GM23338 (cell line): ENCODE measurements around the gene NME9. TPM values are rescaled to one million over a fixed set of nuclear protein-coding genes. Genes with fewer than 3 reads are reported as not detected.

Experiments used
- CREB1 ChIP-seq: fragments of 250-450 bp; sonication (Bioruptor Pico); IDR thresholded peaks from 2 replicates; pipeline ENCODE4 v1.5.0; 2020; ENCODE audit warnings: low read depth, mild to moderate bottlenecking, moderate library complexity
- EZH2 ChIP-seq: fragments of 200-600 bp; sonication (generic); IDR thresholded peaks from one replicate; pipeline ENCODE4 v1.8.0; 2017; ENCODE audit warnings: antibody characterized with exemption, mild to moderate bottlenecking, low read depth; ENCODE audit not compliant: unreplicated experiment
- JUNB ChIP-seq: IDR thresholded peaks from one replicate; pipeline ENCODE4 v1.6.1; 2016; ENCODE audit warnings: antibody characterized with exemption; ENCODE audit not compliant: unreplicated experiment
- NANOG ChIP-seq: IDR thresholded peaks from 2 replicates; pipeline ENCODE4 v1.6.1; 2016; ENCODE audit warnings: antibody characterized with exemption, borderline replicate concordance
- REST ChIP-seq: IDR thresholded peaks from one replicate; pipeline ENCODE4 v1.6.1; 2018; ENCODE audit warnings: antibody characterized with exemption; ENCODE audit not compliant: unreplicated experiment
- ZNF331 ChIP-seq: fragments of 250-450 bp; sonication (Bioruptor Pico); IDR thresholded peaks from 2 replicates; pipeline ENCODE4 v1.5.0; 2020; ENCODE audit warnings: low read depth, mild to moderate bottlenecking, moderate library complexity
- ZNF462 ChIP-seq: fragments of 250-450 bp; sonication (Bioruptor Pico); IDR thresholded peaks from 2 replicates; pipeline ENCODE4 v1.5.0; 2020; ENCODE audit warnings: mild to moderate bottlenecking, moderate library complexity
- polyA plus RNA-seq: library from polyadenylated mRNA; unstranded; fragments of >200 nt; fragmentation: Nextera tagmentation; extraction: Ambion mirVana; gene quantifications from 2 replicates; pipeline ENCODE4 v1.2.1, GENCODE V29; 2016
- total RNA-seq: library from RNA; depleted of rRNA; stranded (reverse); fragments of >200 nt; shearing (Covaris generic); gene quantifications from 2 replicates; pipeline ENCODE4 v1.2.3, GENCODE V29; 2014
- TF ChIP-seq, protein P1 (sequence below), 2 experiments: fragments of 200-600 bp in 1 of 2; sonication (generic) in 1 of 2; conservative IDR thresholded peaks; 2 replicates each; pipeline versions ENCODE4 v1.5.1 to v1.6.1; 2016 to 2017; ENCODE audit warnings: antibody characterized with exemption in 2 of 2, low read depth in 2 of 2, mild to moderate bottlenecking in 2 of 2, moderate library complexity in 1 of 2

The NME9 gene
- total and polyA plus RNA-seq, 2 experiments from 2014 or later, result 0.14 to 2.0 TPM

- no peak for TF ChIP-seq ZNF462 (CRISPR knock-in tag)
- no peak for TF ChIP-seq ZNF331 (CRISPR knock-in tag)
- TF ChIP-seq REST, result no peak
- TF ChIP-seq NANOG, result no peak
- TF ChIP-seq EZH2, result no peak
- TF ChIP-seq, protein P1, sequence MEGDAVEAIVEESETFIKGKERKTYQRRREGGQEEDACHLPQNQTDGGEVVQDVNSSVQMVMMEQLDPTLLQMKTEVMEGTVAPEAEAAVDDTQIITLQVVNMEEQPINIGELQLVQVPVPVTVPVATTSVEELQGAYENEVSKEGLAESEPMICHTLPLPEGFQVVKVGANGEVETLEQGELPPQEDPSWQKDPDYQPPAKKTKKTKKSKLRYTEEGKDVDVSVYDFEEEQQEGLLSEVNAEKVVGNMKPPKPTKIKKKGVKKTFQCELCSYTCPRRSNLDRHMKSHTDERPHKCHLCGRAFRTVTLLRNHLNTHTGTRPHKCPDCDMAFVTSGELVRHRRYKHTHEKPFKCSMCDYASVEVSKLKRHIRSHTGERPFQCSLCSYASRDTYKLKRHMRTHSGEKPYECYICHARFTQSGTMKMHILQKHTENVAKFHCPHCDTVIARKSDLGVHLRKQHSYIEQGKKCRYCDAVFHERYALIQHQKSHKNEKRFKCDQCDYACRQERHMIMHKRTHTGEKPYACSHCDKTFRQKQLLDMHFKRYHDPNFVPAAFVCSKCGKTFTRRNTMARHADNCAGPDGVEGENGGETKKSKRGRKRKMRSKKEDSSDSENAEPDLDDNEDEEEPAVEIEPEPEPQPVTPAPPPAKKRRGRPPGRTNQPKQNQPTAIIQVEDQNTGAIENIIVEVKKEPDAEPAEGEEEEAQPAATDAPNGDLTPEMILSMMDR (conservative IDR thresholded peaks at IDR 0.05; ENCODE audit: low read depth in 2 of 2), result no peak
- no peak for TF ChIP-seq JUNB
- TF ChIP-seq CREB1, result no peak
Measured at GRCh38 chr3:138308783-138309182, 20.9 kb downstream of the NME9 start (continued).
